CD8-positive, alpha-beta memory T cell (primary cell): ENCODE results near the gene FGFR1OP2. TPM values are rescaled to one million over a fixed set of nuclear protein-coding genes. Genes with fewer than 3 reads are reported as not detected.

Experiments used
- CTCF ChIA-PET: fragments of 350-600 bp; sonication (Branson Sonifier 250); formaldehyde crosslinking; loops from one replicate; lab custom pipeline; 2021; ENCODE audit warnings: antibody characterized with exemption; lab: Charles Lee
- POLR2A ChIA-PET: fragments of 350-600 bp; sonication (Branson Sonifier 250); formaldehyde crosslinking; loops from one replicate; lab custom pipeline; 2021; ENCODE audit warnings: antibody characterized with exemption; lab: Charles Lee
- DNase-seq, 5 donors: peaks; one replicate each; pipeline versions ENCODE4 v3.0.0 to v3.0.0-alpha.2; 2020 to 2022; ENCODE audit warnings: mixed read lengths in 1 of 5
- H3K27ac ChIP-seq: one replicate; pipeline ENCODE4 v1.7.0; 2013; ENCODE audit warnings: low read depth, mild to moderate bottlenecking, low read length, moderate library complexity
- H3K27me3 ChIP-seq: 2 replicates; pipeline ENCODE4 v1.7.0; 2013; ENCODE audit warnings: low read length, mild to moderate bottlenecking; ENCODE audit not compliant: insufficient read depth, poor library complexity, severe bottlenecking
- H3K36me3 ChIP-seq: 2 replicates; pipeline ENCODE4 v1.7.0; 2013; ENCODE audit warnings: mild to moderate bottlenecking, low read length, moderate library complexity; ENCODE audit not compliant: insufficient read depth
- H3K4me1 ChIP-seq: 2 replicates; pipeline ENCODE4 v1.7.0; 2013; ENCODE audit warnings: mild to moderate bottlenecking, low read length, moderate library complexity; ENCODE audit not compliant: insufficient read depth
- H3K4me3 ChIP-seq: 2 replicates; pipeline ENCODE4 v1.7.0; 2013; ENCODE audit warnings: mild to moderate bottlenecking, low read length
- H3K9me3 ChIP-seq: 2 replicates; pipeline ENCODE4 v1.7.0; 2013; ENCODE audit warnings: mild to moderate bottlenecking, low read length
- H3K27ac Mint-ChIP-seq, 8 donors: one replicate each; pipeline ENCODE4 v1.8.0; 2020 to 2021; ENCODE audit warnings: mixed read lengths in 8 of 8, mild to moderate bottlenecking in 6 of 8, inconsistent platforms in 3 of 8, moderate library complexity in 3 of 8
- H3K27me3 Mint-ChIP-seq, 2 donors: one replicate each; pipeline ENCODE4 v1.8.0; 2020 to 2021; ENCODE audit warnings: mixed read lengths in 2 of 2, mild to moderate bottlenecking in 1 of 2, moderate library complexity in 1 of 2
- H3K36me3 Mint-ChIP-seq, 3 donors: one replicate each; pipeline ENCODE4 v1.8.0; 2020 to 2021; ENCODE audit warnings: mixed read lengths in 3 of 3, inconsistent platforms in 1 of 3, mild to moderate bottlenecking in 1 of 3
- H3K4me1 Mint-ChIP-seq, 3 donors: one replicate each; pipeline ENCODE4 v1.8.0; 2020 to 2021; ENCODE audit warnings: mixed read lengths in 3 of 3, inconsistent platforms in 1 of 3, mild to moderate bottlenecking in 1 of 3
- H3K4me3 Mint-ChIP-seq, 7 donors: one replicate each; pipeline ENCODE4 v1.8.0; 2020 to 2021; ENCODE audit warnings: mixed read lengths in 7 of 7, mild to moderate bottlenecking in 6 of 7, moderate library complexity in 4 of 7, inconsistent platforms in 2 of 7
- H3K9me3 Mint-ChIP-seq, 5 donors: one replicate each; pipeline ENCODE4 v1.8.0; 2020 to 2022; ENCODE audit warnings: mixed read lengths in 5 of 5, mild to moderate bottlenecking in 3 of 5, moderate library complexity in 2 of 5, inconsistent platforms in 1 of 5
- polyA plus RNA-seq: library from polyadenylated mRNA; unstranded; fragments of 300-500 nt; fragmentation: Illumina TruSeq; gene quantifications from one replicate; pipeline ENCODE4 v1.2.3, GENCODE V29; 2021
- total RNA-seq, 2 experiments: library from RNA; stranded (reverse); gene quantifications; one replicate each; pipeline ENCODE4 v1.2.3, GENCODE V29; 2021

FGFR1OP2 gene
- total and polyA plus RNA-seq, 3 experiments from 2014 or later: 50.4 to 103 (median 54.7) TPM

GRCh38 chr12:26970136-26970535, 31.9 kb downstream of the FGFR1OP2 start:
- H3K9me3 Mint-ChIP-seq: no peaks in the 10 kb centered on the region
- Histone ChIP-seq H3K4me1 (peaks cover 21% of the 10 kb centered on the region), H3K4me3 (no peak overlapping the region), H3K27ac (no peak overlapping the region), H3K9me3 (no peaks in the 10 kb centered on the region), H3K36me3 (peaks cover 5% of the 10 kb centered on the region), H3K27me3 (no peaks in the 10 kb centered on the region)
- peak overlapping the region; percentile 15 to 75 (median 48) for H3K27ac Mint-ChIP-seq
- no peak overlapping the region for H3K4me3 Mint-ChIP-seq
- CTCF ChIA-PET: no interaction called here
- H3K27me3 Mint-ChIP-seq: no peaks in the 10 kb centered on the region
- no peak for DNase-seq
- H3K36me3 Mint-ChIP-seq: peaks cover 0 to 47% (median 16%) of the 10 kb centered on the region in 3 donors
- POLR2A ChIA-PET: no interaction called here
- H3K4me1 Mint-ChIP-seq: peaks cover 20 to 25% (median 24%) of the 10 kb centered on the region in 3 donors

- H3K27ac Mint-ChIP-seq: peak overlapping the region; percentile 17 to 90 (median 84)
- H3K4me1 Mint-ChIP-seq: peaks cover 23 to 29% (median 24%) of the 10 kb centered on the region in 3 donors
- H3K27ac ChIP-seq: no peak overlapping the region
- no peaks in the 10 kb centered on the region for H3K9me3 ChIP-seq
- H3K36me3 Mint-ChIP-seq: peaks cover 0 to 54% (median 26%) of the 10 kb centered on the region in 3 donors
- H3K9me3 Mint-ChIP-seq: no peaks in the 10 kb centered on the region
- no peak overlapping the region for H3K4me3 ChIP-seq
- ChIA-PET POLR2A (interaction anchor here (0.8 to 1.4 kb wide), 3 partner anchors 9 to 42 kb away, joined by 3 to 4 read pairs (median 3); partner anchors contain the start of gene TM7SF3), CTCF (interaction anchor here (0.5 to 1.8 kb wide), 7 partner anchors 13 to 230 kb away, joined by 3 to 8 read pairs (median 4); partner anchors contain the start of gene TM7SF3)
- no peaks in the 10 kb centered on the region for H3K27me3 Mint-ChIP-seq
- H3K27me3 ChIP-seq: no peaks in the 10 kb centered on the region
- peaks cover 21% of the 10 kb centered on the region for H3K4me1 ChIP-seq
- peaks cover under 1% of the 10 kb centered on the region for H3K36me3 ChIP-seq
- peak; percentile 37 to 79 (median 48) for DNase-seq
- peak overlapping the region; percentile 2 to 52 (median 40) for H3K4me3 Mint-ChIP-seq
Measured at GRCh38 chr12:26971963-26972362, 33.7 kb downstream of the FGFR1OP2 start.

- Histone ChIP-seq H3K36me3 (peaks cover 5% of the 10 kb centered on the region), H3K9me3 (no peaks in the 10 kb centered on the region), H3K4me3 (no peak overlapping the region), H3K27ac (no peak overlapping the region), H3K4me1 (peaks cover 8% of the 10 kb centered on the region), H3K27me3 (no peaks in the 10 kb centered on the region)
- H3K27ac Mint-ChIP-seq: peak overlapping the region in 6 of 8 donors; percentile 9 to 76 (median 33)
- no peaks in the 10 kb centered on the region for H3K9me3 Mint-ChIP-seq
- DNase-seq: no peak
- CTCF ChIA-PET: no interaction called here
- H3K36me3 Mint-ChIP-seq: peaks cover 0 to 64% (median 30%) of the 10 kb centered on the region in 3 donors
- no peaks in the 10 kb centered on the region for H3K27me3 Mint-ChIP-seq
- H3K4me1 Mint-ChIP-seq: peaks cover 6 to 10% (median 9%) of the 10 kb centered on the region in 3 donors
- POLR2A ChIA-PET: no interaction called here
- no peak overlapping the region for H3K4me3 Mint-ChIP-seq
Measured at GRCh38 chr12:26976687-26977086, 38.4 kb downstream of the FGFR1OP2 start.

GRCh38 chr12:26978801-26979200, 40.5 kb downstream of the FGFR1OP2 start:
- no peaks in the 10 kb centered on the region for H3K4me1 ChIP-seq
- ChIA-PET CTCF (no interaction called here), POLR2A (interaction anchor here (0.5 kb wide), 1 partner anchor 36 kb away, joined by 3 read pairs; no protein-coding TSS in a partner anchor)
- H3K27ac ChIP-seq: no peak overlapping the region
- no peaks in the 10 kb centered on the region for H3K27me3 ChIP-seq
- H3K36me3 ChIP-seq: peaks cover 9% of the 10 kb centered on the region
- no peak overlapping the region for H3K4me3 ChIP-seq
- Mint-ChIP-seq H3K4me3 (no peak overlapping the region), H3K27ac (peak overlapping the region in 3 of 8 donors; percentile 32 to 84 (median 41)), H3K27me3 (no peaks in the 10 kb centered on the region), H3K9me3 (no peaks in the 10 kb centered on the region), H3K4me1 (peaks cover 0 to 7% (median 5%) of the 10 kb centered on the region in 3 donors), H3K36me3 (peaks cover 9 to 75% (median 36%) of the 10 kb centered on the region in 3 donors)
- H3K9me3 ChIP-seq: no peaks in the 10 kb centered on the region
- no peak for DNase-seq

GRCh38 chr12:26979733-26980132, 41.5 kb downstream of the FGFR1OP2 start:
- H3K4me1 ChIP-seq: no peaks in the 10 kb centered on the region
- H3K4me3 ChIP-seq: no peak overlapping the region
- POLR2A ChIA-PET: no interaction called here
- no peak overlapping the region for H3K4me3 Mint-ChIP-seq
- DNase-seq: no peak
- H3K27me3 ChIP-seq: no peaks in the 10 kb centered on the region
- peak overlapping the region in 1 of 8 donors; percentile 26 for H3K27ac Mint-ChIP-seq
- no peak overlapping the region for H3K27ac ChIP-seq
- H3K4me1 Mint-ChIP-seq: peaks cover 5 to 13% (median 9%) of the 10 kb centered on the region in 3 donors
- no peaks in the 10 kb centered on the region for H3K9me3 Mint-ChIP-seq
- peaks cover 9% of the 10 kb centered on the region for H3K36me3 ChIP-seq
- no peaks in the 10 kb centered on the region for H3K27me3 Mint-ChIP-seq
- peaks cover 11 to 71% (median 35%) of the 10 kb centered on the region in 3 donors for H3K36me3 Mint-ChIP-seq
- no peaks in the 10 kb centered on the region for H3K9me3 ChIP-seq
- CTCF ChIA-PET: no interaction called here

- H3K36me3 Mint-ChIP-seq: peaks cover 27 to 68% (median 44%) of the 10 kb centered on the region in 3 donors
- Histone ChIP-seq H3K4me3 (no peak overlapping the region), H3K9me3 (no peaks in the 10 kb centered on the region), H3K4me1 (no peaks in the 10 kb centered on the region), H3K36me3 (peaks cover 9% of the 10 kb centered on the region), H3K27me3 (no peaks in the 10 kb centered on the region), H3K27ac (no peak overlapping the region)
- no peak for DNase-seq
- H3K4me1 Mint-ChIP-seq: peaks cover 7 to 13% (median 10%) of the 10 kb centered on the region in 3 donors
- ChIA-PET CTCF (no interaction called here), POLR2A (interaction anchor here (0.5 kb wide), 1 partner anchor 324 kb away, joined by 3 read pairs; no protein-coding TSS in a partner anchor)
- no peaks in the 10 kb centered on the region for H3K27me3 Mint-ChIP-seq
- no peak overlapping the region for H3K4me3 Mint-ChIP-seq
- H3K27ac Mint-ChIP-seq: no peak overlapping the region
- no peaks in the 10 kb centered on the region for H3K9me3 Mint-ChIP-seq
Measured at GRCh38 chr12:26982866-26983265, 44.6 kb downstream of the FGFR1OP2 start.

GRCh38 chr12:26987634-26988424, 49.6 kb downstream of the FGFR1OP2 start:
- Mint-ChIP-seq H3K4me1 (peaks cover 11 to 14% (median 13%) of the 10 kb centered on the region in 3 donors), H3K9me3 (no peaks in the 10 kb centered on the region), H3K4me3 (no peak overlapping the region), H3K36me3 (peaks cover 22 to 61% (median 51%) of the 10 kb centered on the region in 3 donors), H3K27ac (no peak overlapping the region), H3K27me3 (no peaks in the 10 kb centered on the region)
- no peak overlapping the region for H3K4me3 ChIP-seq
- H3K27me3 ChIP-seq: no peaks in the 10 kb centered on the region
- ChIA-PET CTCF (no interaction called here), POLR2A (no interaction called here)
- no peak for DNase-seq
- H3K4me1 ChIP-seq: no peaks in the 10 kb centered on the region
- no peak overlapping the region for H3K27ac ChIP-seq
- H3K9me3 ChIP-seq: no peaks in the 10 kb centered on the region
- H3K36me3 ChIP-seq: no peaks in the 10 kb centered on the region

- DNase-seq: no peak
- Histone ChIP-seq H3K27me3 (no peaks in the 10 kb centered on the region), H3K36me3 (no peaks in the 10 kb centered on the region), H3K4me1 (no peaks in the 10 kb centered on the region), H3K9me3 (no peaks in the 10 kb centered on the region), H3K27ac (no peak overlapping the region), H3K4me3 (no peak overlapping the region)
- no peaks in the 10 kb centered on the region for H3K27me3 Mint-ChIP-seq
- ChIA-PET POLR2A (interaction anchor here (0.6 kb wide), 1 partner anchor 431 kb away, joined by 3 read pairs; no protein-coding TSS in a partner anchor), CTCF (no interaction called here)
- H3K36me3 Mint-ChIP-seq: peaks cover 18 to 63% (median 47%) of the 10 kb centered on the region in 3 donors
- peak overlapping the region in 2 of 8 donors; percentile 36 to 42 for H3K27ac Mint-ChIP-seq
- H3K4me1 Mint-ChIP-seq: peaks cover 11 to 14% (median 12%) of the 10 kb centered on the region in 3 donors
- H3K4me3 Mint-ChIP-seq: no peak overlapping the region
- H3K9me3 Mint-ChIP-seq: no peaks in the 10 kb centered on the region
Measured at GRCh38 chr12:26988703-26989102, 50.4 kb downstream of the FGFR1OP2 start.
